T-helper 1 cell treated with Interleukin-12 subunit alpha and Interleukin-12 subunit beta and Interleukin-4 antibody, amounts not matched to agents 30 μg/mL and 1 μg/mL, for 36 hours (primary cell): ENCODE results near the gene CECR2.
"Not testable (repeated sequence)": the region's sequence is repeated elsewhere in the genome, so short reads cannot be mapped to it uniquely, and the experiment has no call there.

Experiments
- H3K27ac Mint-ChIP-seq: one replicate; pipeline ENCODE4 v1.8.0; 2021; ENCODE audit warnings: mild to moderate bottlenecking, mixed read lengths
- H3K27me3 Mint-ChIP-seq: one replicate; pipeline ENCODE4 v1.8.0; 2021; ENCODE audit warnings: low read depth, mixed read lengths
- H3K36me3 Mint-ChIP-seq: one replicate; pipeline ENCODE4 v1.8.0; 2021; ENCODE audit warnings: low read depth, mixed read lengths
- H3K4me1 Mint-ChIP-seq: one replicate; pipeline ENCODE4 v1.8.0; 2021; ENCODE audit warnings: low read depth, mixed read lengths
- H3K4me3 Mint-ChIP-seq: one replicate; pipeline ENCODE4 v1.8.0; 2021; ENCODE audit warnings: mild to moderate bottlenecking, moderate library complexity, mixed read lengths
- H3K9me3 Mint-ChIP-seq: one replicate; pipeline ENCODE4 v1.8.0; 2021; ENCODE audit warnings: mixed read lengths

CECR2 gene

GRCh38 chr22:17403906-17404305 is 34.6 kb downstream of the CECR2 start:
- no peaks in the 10 kb centered on the region for H3K9me3 Mint-ChIP-seq
- no peak overlapping the region for H3K4me3 Mint-ChIP-seq
- H3K27me3 Mint-ChIP-seq, result no peaks in the 10 kb centered on the region
- H3K36me3 Mint-ChIP-seq, result no peaks in the 10 kb centered on the region
- no peak overlapping the region for H3K27ac Mint-ChIP-seq
- no peaks in the 10 kb centered on the region for H3K4me1 Mint-ChIP-seq

DNA sequence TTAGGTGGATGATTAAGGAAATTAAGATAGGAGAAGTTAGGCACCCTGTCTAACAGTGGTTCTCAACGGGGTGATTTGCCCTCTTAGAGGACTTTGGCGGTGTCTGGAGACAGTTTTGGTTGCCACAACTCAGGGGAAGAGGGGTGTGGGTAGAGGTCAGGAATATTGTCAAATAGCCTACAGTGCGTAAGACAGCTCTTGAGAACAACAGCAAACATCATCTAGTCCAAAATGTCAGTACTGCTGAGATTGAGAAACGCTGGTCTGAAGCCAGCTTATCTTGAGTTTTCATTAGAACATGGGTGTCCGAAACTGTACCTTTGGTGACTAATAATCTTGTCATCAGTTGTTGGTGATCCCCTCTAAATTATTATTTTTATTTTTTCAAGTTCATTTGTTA is 38.4 kb downstream of the CECR2 start:
- H3K4me1 Mint-ChIP-seq, result no peaks in the 10 kb centered on the region
- no peak overlapping the region for H3K4me3 Mint-ChIP-seq
- no peaks in the 10 kb centered on the region for H3K36me3 Mint-ChIP-seq
- no peaks in the 10 kb centered on the region for H3K9me3 Mint-ChIP-seq
- H3K27ac Mint-ChIP-seq, result no peak overlapping the region
- H3K27me3 Mint-ChIP-seq, result peaks cover 8% of the 10 kb centered on the region

- Mint-ChIP-seq H3K27ac (no peak overlapping the region), H3K4me3 (no peak overlapping the region), H3K36me3 (no peaks in the 10 kb centered on the region), H3K4me1 (no peaks in the 10 kb centered on the region), H3K27me3 (peaks cover 8% of the 10 kb centered on the region), H3K9me3 (no peaks in the 10 kb centered on the region)
Measured at GRCh38 chr22:17410576-17410975, 41.3 kb downstream of the CECR2 start.

DNA sequence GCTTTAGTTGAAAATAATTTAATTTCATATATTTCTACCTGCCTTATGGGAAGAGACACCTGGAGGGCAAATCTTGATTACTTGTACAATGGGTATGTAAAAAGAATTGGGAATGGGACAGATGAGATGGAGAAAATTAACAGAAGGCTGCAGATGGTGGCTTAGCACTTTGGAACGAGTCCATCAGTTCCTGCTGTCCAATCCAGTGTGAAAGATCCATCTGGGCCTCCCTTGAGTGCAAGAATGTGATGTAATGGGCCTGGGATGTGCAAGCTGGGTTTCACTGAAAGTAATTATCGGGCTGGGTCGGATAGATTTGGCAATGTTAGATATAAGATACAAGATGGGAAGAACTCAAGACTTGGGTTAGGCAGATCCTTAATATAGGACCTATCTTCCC is 42.0 kb downstream of the CECR2 start:
- no peak overlapping the region for H3K4me3 Mint-ChIP-seq
- no peaks in the 10 kb centered on the region for H3K36me3 Mint-ChIP-seq
- H3K27ac Mint-ChIP-seq, result no peak overlapping the region
- H3K4me1 Mint-ChIP-seq, result no peaks in the 10 kb centered on the region
- H3K9me3 Mint-ChIP-seq, result no peaks in the 10 kb centered on the region
- H3K27me3 Mint-ChIP-seq, result peaks cover 8% of the 10 kb centered on the region

- Mint-ChIP-seq H3K4me1 (no peaks in the 10 kb centered on the region), H3K36me3 (no peaks in the 10 kb centered on the region), H3K27me3 (peaks cover 8% of the 10 kb centered on the region), H3K4me3 (no peak overlapping the region), H3K9me3 (no peaks in the 10 kb centered on the region), H3K27ac (no peak overlapping the region)
Measured at GRCh38 chr22:17412232-17412631, 43.0 kb downstream of the CECR2 start.

DNA sequence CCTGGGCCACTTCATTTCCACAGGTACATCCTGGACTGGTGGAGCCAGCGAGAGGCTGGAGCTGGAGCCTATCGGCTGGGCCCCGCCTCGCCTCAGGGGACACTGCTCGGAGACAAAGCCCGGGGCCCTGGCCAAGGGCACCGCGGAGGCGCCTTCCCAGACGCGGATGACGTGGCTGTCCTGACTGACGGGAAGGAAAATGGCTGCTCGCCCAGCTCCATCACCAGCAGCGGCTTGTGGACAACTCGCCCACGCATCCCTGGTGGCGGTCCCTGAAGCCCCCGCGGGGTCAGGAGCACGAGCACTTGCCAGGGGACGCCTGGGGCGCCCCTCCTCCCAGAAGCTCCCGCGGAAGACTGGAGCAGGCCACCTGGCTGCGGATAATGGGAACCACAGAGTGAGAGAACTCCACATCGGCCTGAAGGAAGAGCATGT is 49.6 kb downstream of the CECR2 start:
- no peaks in the 10 kb centered on the region for H3K9me3 Mint-ChIP-seq
- H3K27ac Mint-ChIP-seq, result no peak overlapping the region
- H3K4me3 Mint-ChIP-seq, result no peak overlapping the region
- no peaks in the 10 kb centered on the region for H3K36me3 Mint-ChIP-seq
- H3K27me3 Mint-ChIP-seq, result no peaks in the 10 kb centered on the region
- no peaks in the 10 kb centered on the region for H3K4me1 Mint-ChIP-seq

DNA sequence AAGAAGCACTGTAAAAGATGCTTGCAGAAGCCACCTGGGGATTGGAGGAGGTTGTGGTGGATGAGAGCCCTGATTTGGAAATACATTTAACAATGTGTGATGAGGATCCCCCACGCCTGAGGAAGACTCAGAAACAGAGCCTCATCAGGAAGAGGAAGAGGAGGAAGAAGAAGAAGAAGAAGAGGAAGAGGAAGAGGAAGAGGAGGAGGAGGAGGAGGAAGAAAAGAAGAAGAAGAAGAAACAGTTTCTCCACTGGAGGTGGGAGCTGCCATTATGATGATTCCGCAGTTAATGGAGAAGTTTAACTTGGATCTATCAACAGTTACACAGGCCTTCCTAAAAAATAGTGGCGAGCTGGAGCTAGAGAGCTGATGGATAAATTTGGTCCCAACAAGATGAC is 50.1 kb downstream of the CECR2 start:
- no peak overlapping the region for H3K27ac Mint-ChIP-seq
- no peaks in the 10 kb centered on the region for H3K4me1 Mint-ChIP-seq
- H3K4me3 Mint-ChIP-seq, result no peak overlapping the region
- H3K9me3 Mint-ChIP-seq, result no peaks in the 10 kb centered on the region
- H3K36me3 Mint-ChIP-seq, result no peaks in the 10 kb centered on the region
- H3K27me3 Mint-ChIP-seq, result no peaks in the 10 kb centered on the region

DNA sequence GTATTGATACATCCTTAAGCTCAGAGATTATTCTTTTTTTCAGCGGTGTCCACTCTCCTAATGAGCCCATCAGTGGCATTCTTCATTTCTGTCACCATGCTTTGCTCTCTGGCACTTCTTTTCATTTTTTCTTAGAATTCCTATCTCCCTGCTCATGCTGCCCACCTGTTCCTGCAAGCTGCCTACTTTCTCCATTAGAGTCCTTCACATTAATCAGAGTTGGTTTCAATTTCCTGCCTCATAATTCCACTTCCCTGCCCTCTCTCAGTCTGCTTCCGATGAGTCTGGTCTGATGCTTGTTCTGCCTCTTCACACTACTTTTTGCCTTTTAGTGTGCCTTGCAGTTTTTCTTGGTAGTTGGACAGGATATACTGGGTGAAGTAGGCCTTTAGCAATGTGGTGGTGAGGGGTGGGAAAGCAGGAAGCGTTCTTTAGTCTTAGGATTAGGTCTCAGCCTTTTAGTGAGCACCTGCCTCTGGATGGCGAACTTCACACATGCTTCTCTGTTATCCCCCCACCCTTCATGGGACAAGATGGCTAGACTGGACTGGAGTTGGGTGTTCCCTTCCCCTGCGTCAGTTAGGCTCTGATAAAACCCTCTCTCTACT is 53.6 kb downstream of the CECR2 start:
- Mint-ChIP-seq H3K4me1 (no peaks in the 10 kb centered on the region), H3K27me3 (peaks cover 13% of the 10 kb centered on the region), H3K9me3 (no peaks in the 10 kb centered on the region), H3K27ac (no peak overlapping the region), H3K4me3 (no peak overlapping the region), H3K36me3 (no peaks in the 10 kb centered on the region)

- Mint-ChIP-seq H3K9me3 (no peaks in the 10 kb centered on the region), H3K27ac (no peak overlapping the region), H3K27me3 (peaks cover 15% of the 10 kb centered on the region), H3K4me1 (no peaks in the 10 kb centered on the region), H3K36me3 (no peaks in the 10 kb centered on the region), H3K4me3 (no peak overlapping the region)
Measured at GRCh38 chr22:17423616-17424015, 54.4 kb downstream of the CECR2 start.

- H3K27ac Mint-ChIP-seq, H3K4me3 Mint-ChIP-seq, H3K36me3 Mint-ChIP-seq, H3K9me3 Mint-ChIP-seq, H3K4me1 Mint-ChIP-seq: not testable (repeated sequence)
- H3K27me3 Mint-ChIP-seq, result peaks cover 20% of the 10 kb centered on the region
Measured at GRCh38 chr22:17427528-17427927, 58.3 kb downstream of the CECR2 start.

DNA sequence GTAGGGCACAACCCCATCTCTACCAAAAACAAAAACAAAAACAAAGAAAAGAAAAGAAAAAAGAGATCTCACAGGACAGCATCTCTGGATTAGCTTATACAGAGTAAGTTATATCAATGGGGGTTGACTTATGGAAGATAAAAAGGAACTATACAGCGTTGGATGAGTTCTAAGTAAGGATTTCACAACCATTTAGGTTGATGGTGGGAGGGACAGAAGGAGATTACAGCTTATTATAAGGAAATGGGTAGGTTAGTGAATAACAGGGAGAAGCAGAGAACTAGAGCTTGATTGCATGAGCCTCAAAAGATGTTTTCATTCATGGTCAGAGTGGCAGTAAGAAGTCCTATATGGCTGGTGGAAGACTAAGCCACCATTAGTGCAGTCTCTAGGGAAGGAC is 60.3 kb downstream of the CECR2 start:
- no peaks in the 10 kb centered on the region for H3K9me3 Mint-ChIP-seq
- peaks cover 19% of the 10 kb centered on the region for H3K27me3 Mint-ChIP-seq
- H3K4me3 Mint-ChIP-seq, result no peak overlapping the region
- peaks cover 3% of the 10 kb centered on the region for H3K4me1 Mint-ChIP-seq
- no peaks in the 10 kb centered on the region for H3K36me3 Mint-ChIP-seq
- H3K27ac Mint-ChIP-seq, result no peak overlapping the region

GRCh38 chr22:17430412-17430811 is 61.2 kb downstream of the CECR2 start:
- Mint-ChIP-seq H3K9me3 (no peaks in the 10 kb centered on the region), H3K27ac (no peak overlapping the region), H3K4me3 (no peak overlapping the region), H3K27me3 (peaks cover 15% of the 10 kb centered on the region), H3K4me1 (peaks cover 3% of the 10 kb centered on the region), H3K36me3 (no peaks in the 10 kb centered on the region)

- H3K27me3 Mint-ChIP-seq, result peaks cover 11% of the 10 kb centered on the region
- H3K4me1 Mint-ChIP-seq, result peaks cover 3% of the 10 kb centered on the region
- no peak overlapping the region for H3K27ac Mint-ChIP-seq
- H3K9me3 Mint-ChIP-seq, result no peaks in the 10 kb centered on the region
- no peak overlapping the region for H3K4me3 Mint-ChIP-seq
- H3K36me3 Mint-ChIP-seq, result no peaks in the 10 kb centered on the region
Measured at GRCh38 chr22:17431179-17431578, 61.9 kb downstream of the CECR2 start.

- Mint-ChIP-seq H3K4me1 (peaks cover 5% of the 10 kb centered on the region), H3K27me3 (peaks cover 13% of the 10 kb centered on the region), H3K27ac (no peak overlapping the region), H3K4me3 (no peak overlapping the region), H3K36me3 (no peaks in the 10 kb centered on the region), H3K9me3 (no peaks in the 10 kb centered on the region)
Measured at GRCh38 chr22:17434856-17435255, 65.6 kb downstream of the CECR2 start.

- H3K27ac Mint-ChIP-seq, result no peak overlapping the region
- H3K4me1 Mint-ChIP-seq, result peaks cover 5% of the 10 kb centered on the region
- no peaks in the 10 kb centered on the region for H3K36me3 Mint-ChIP-seq
- peaks cover 13% of the 10 kb centered on the region for H3K27me3 Mint-ChIP-seq
- H3K4me3 Mint-ChIP-seq, result no peak overlapping the region
- H3K9me3 Mint-ChIP-seq, result no peaks in the 10 kb centered on the region
Measured at GRCh38 chr22:17435375-17435774, 66.1 kb downstream of the CECR2 start.

DNA sequence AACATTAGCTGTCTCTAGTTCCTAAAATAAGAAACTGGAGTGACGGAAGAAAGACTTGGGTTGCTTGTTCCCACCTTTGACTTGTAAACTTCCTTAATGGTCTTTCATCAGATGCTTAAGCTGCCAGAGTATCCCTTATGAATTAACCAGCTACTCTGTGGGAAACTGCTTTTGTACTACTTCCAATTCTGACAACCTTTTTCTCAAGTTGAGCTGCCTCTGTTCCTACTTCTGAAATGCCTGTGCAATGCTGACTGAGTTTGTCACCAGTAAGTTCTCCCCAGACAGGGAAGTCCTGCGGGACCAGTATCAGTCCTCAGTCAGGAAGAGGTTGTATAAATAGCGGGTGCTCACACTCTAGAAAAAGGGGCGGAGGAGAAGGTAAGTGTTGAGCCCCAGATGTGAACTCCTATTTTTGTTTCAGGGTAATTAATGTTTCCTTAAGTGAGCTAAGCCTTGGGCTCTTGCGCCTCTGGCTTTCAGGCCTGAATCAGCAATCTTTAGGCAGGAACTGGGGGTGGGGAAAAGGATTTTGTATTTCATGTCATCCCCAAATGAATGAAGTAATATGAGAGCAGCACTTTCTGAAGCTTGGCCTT is 67.2 kb downstream of the CECR2 start:
- peaks cover 13% of the 10 kb centered on the region for H3K27me3 Mint-ChIP-seq
- no peaks in the 10 kb centered on the region for H3K9me3 Mint-ChIP-seq
- H3K4me3 Mint-ChIP-seq, result no peak overlapping the region
- H3K36me3 Mint-ChIP-seq, result no peaks in the 10 kb centered on the region
- peaks cover 2% of the 10 kb centered on the region for H3K4me1 Mint-ChIP-seq
- no peak overlapping the region for H3K27ac Mint-ChIP-seq
